HG03060 (cell line): ENCODE measurements around the gene CCZ1B.
"Not testable (repeated sequence)": the region's sequence is repeated elsewhere in the genome, so short reads cannot be mapped to it uniquely, and the experiment has no call there.

Experiments
- ATAC-seq: cut with Tn5 transposase; IDR thresholded peaks from one replicate; pipeline ENCODE4 v1.9.1; 2021; ENCODE audit warnings: low read depth, moderate number of reproducible peaks; ENCODE audit not compliant: unreplicated experiment

Gene CCZ1B

DNA sequence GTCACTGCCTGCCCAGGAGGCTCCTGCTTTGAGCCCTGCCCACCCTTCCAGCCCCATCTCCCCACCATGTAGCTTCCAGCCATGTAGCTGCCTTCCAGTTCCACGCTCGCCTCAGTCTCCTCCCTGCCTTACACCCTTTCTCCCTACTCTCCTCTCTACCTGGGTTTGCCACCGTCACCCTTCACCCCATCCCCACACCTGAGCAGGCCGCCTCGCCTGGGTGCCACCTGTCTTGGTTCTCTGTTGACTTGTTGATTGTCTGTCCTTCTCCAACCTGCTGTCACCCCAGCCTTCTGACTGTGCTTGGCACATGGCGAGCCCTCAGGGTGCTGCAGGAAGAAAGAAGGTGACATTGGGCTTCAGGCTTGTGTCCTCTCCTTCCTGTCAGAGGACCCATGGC is 75.9 kb downstream of the CCZ1B start:
- ATAC-seq = not testable (repeated sequence)

DNA sequence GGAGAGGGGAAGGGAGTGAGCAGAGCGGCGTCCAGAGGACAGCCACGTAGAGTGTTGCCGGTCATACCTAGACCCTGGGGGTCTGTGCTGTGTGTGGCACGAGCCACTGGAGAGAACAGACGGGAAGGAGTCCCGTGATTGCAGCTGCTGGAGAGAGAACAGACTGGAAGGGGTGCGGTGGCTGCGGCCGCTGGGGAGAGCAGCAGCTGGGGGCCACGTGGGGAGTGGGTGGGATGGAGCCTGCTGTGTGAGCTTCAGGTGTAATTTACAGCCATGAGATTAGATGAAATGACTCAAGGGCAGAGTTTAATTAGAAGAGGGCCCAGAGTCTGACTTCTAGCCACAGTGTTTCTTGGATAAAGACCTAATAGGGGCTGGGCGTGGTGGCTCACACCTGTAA is 76.7 kb downstream of the CCZ1B start:
- not testable (repeated sequence) for ATAC-seq
